Measurements from ENCODE around the gene ARHGAP18. TPM values are rescaled to one million over a fixed set of nuclear protein-coding genes. Genes with fewer than 3 reads are reported as not detected.

Gene ARHGAP18
- total and polyA plus RNA-seq, 2 of the 13 experiments (the other 11 are each of a cell fraction or from before 2014, with no cell fraction given): 58.2 to 115 TPM

DNA sequence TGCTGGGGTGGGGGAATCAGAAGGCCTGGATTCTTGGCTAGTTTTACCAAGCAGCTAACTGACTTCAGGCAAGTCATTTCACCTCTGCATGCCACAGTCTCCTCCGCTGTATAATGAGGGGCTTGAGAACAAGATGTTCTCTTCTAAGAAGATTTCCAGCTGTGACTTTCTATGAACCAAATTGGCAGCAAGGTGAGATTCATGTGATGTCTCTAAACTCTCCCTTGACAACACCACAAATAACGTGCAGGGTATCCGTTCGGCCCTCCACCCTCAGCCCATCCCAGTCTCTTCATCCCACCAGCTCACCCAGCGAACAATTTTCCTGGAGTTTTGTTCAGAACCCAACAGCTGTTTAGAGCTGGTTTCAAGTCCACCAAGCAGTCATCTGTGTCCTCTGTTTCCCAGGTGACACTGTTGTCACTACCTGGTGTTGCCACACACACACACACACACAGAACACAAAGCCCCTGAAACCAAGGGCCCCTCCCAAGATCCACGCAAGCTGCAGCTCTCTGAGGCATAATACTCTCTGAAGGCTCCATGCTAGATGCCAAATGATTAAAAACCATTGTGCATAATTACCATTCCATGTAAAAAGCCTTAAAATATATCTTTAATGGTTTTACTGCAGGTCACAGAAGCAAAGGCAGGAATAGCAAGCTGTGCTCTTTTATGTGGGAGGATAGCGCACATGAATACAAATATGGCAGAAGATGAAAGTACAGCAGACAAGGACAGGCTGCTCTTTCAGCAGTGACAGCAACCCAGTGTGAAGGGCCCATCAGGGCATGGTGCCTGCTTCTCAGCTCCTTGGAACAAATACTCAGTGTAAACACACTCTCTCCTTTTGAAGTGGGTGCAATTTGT, 48.2 kb downstream of the ARHGAP18 start (continued):
- TF ChIP-seq ZNF281 (CRISPR knock-in tag; IDR thresholded peaks at IDR 0.05; ENCODE audit: borderline replicate concordance) (no peak), ZNF547 (CRISPR knock-in tag; IDR thresholded peaks at IDR 0.05) (no peak), HOXD1 (CRISPR knock-in tag; IDR thresholded peaks at IDR 0.05) (no peak), MTF1 (CRISPR knock-in tag; IDR thresholded peaks at IDR 0.05) (no peak), U2AF2 (IDR thresholded peaks at IDR 0.05; ENCODE audit: low read depth, low read length) (no peak), ZBTB38 (CRISPR knock-in tag; IDR thresholded peaks at IDR 0.05) (no peak), HNRNPK (IDR thresholded peaks at IDR 0.05; ENCODE audit: low read depth, low read length, poor library complexity, severe bottlenecking) (no peak), ZNF570 (CRISPR knock-in tag; IDR thresholded peaks at IDR 0.05; ENCODE audit: borderline replicate concordance) (no peak), POGZ (CRISPR knock-in tag; IDR thresholded peaks at IDR 0.05) (peak; percentile 62), ZNF143 (CRISPR knock-in tag; IDR thresholded peaks at IDR 0.05) (no peak), ZNF891 (CRISPR knock-in tag; IDR thresholded peaks at IDR 0.05) (no peak), ZNF572 (CRISPR knock-in tag; IDR thresholded peaks at IDR 0.05) (0 out of 2 replicates have a peak, but pooled peaks have one; percentile 43), KLF6 (CRISPR knock-in tag; IDR thresholded peaks at IDR 0.05) (no peak), RORA (CRISPR knock-in tag; IDR thresholded peaks at IDR 0.05) (no peak), MBD4 (IDR thresholded peaks at IDR 0.05; ENCODE audit: borderline replicate concordance, low read length) (0 out of 2 replicates have a peak, but pooled peaks have one; percentile 15), HMG20B (CRISPR knock-in tag; conservative IDR thresholded peaks at IDR 0.05) (no peak), ZNF614 (CRISPR knock-in tag; IDR thresholded peaks at IDR 0.05; ENCODE audit: borderline replicate concordance) (no peak), FOXK1 (CRISPR knock-in tag; IDR thresholded peaks at IDR 0.05; ENCODE audit: borderline replicate concordance, low read depth) (no peak), CHCHD3 (CRISPR knock-in tag; IDR thresholded peaks at IDR 0.05) (no peak), ZNF274 (CRISPR knock-in tag; IDR thresholded peaks at IDR 0.05) (no peak)
- TF ChIP-seq, protein P1, sequence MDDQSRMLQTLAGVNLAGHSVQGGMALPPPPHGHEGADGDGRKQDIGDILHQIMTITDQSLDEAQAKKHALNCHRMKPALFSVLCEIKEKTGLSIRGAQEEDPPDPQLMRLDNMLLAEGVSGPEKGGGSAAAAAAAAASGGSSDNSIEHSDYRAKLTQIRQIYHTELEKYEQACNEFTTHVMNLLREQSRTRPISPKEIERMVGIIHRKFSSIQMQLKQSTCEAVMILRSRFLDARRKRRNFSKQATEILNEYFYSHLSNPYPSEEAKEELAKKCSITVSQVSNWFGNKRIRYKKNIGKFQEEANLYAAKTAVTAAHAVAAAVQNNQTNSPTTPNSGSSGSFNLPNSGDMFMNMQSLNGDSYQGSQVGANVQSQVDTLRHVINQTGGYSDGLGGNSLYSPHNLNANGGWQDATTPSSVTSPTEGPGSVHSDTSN (CRISPR knock-in tag; IDR thresholded peaks at IDR 0.05; ENCODE audit: borderline replicate concordance): no peak
- TF ChIP-seq, protein P2, sequence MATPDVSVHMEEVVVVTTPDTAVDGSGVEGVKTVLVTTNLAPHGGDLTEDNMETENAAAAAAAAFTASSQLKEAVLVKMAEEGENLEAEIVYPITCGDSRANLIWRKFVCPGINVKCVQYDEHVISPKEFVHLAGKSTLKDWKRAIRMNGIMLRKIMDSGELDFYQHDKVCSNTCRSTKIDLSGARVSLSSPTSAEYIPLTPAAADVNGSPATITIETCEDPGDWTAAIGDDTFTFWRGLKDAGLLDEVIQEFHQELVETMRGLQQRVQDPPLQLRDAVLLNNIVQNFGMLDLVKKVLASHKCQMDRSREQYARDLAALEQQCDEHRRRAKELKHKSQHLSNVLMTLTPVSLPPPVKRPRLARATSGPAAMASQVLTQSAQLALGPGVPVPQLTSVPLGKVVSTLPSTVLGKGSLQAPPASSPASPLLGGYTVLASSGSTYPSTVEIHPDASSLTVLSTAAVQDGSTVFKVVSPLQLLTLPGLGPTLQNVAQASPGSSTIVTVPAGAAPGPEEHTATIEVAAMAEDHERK (CRISPR knock-in tag; IDR thresholded peaks at IDR 0.05; ENCODE audit: low read depth): no peak
- TF ChIP-seq, protein P3, sequence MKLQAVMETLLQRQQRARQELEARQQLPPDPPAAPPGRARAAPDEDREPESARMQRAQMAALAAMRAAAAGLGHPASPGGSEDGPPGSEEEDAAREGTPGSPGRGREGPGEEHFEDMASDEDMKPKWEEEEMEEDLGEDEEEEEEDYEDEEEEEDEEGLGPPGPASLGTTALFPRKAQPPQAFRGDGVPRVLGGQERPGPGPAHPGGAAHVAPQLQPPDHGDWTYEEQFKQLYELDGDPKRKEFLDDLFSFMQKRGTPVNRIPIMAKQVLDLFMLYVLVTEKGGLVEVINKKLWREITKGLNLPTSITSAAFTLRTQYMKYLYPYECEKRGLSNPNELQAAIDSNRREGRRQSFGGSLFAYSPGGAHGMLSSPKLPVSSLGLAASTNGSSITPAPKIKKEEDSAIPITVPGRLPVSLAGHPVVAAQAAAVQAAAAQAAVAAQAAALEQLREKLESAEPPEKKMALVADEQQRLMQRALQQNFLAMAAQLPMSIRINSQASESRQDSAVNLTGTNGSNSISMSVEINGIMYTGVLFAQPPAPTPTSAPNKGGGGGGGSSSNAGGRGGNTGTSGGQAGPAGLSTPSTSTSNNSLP (IDR thresholded peaks at IDR 0.05; ENCODE audit: low read depth, low read length): no peak
